GM18861 (cell line): ENCODE data around the gene BAZ1A.
"Not testable (repeated sequence)": the region's sequence is repeated elsewhere in the genome, so short reads cannot be mapped to it uniquely, and the experiment has no call there.

ENCODE experiments used
- ATAC-seq: cut with Tn5 transposase; IDR thresholded peaks from one replicate; pipeline ENCODE4 v1.9.1; 2021; ENCODE audit not compliant: unreplicated experiment

Gene BAZ1A

GRCh38 chr14:34857689-34858449 is 17.3 kb downstream of the BAZ1A start:
- ATAC-seq = no peak

GRCh38 chr14:34853041-34853440 is 22.1 kb downstream of the BAZ1A start:
- no peak for ATAC-seq

GRCh38 chr14:34851395-34851794 is 23.8 kb downstream of the BAZ1A start:
- no peak for ATAC-seq

- no peak for ATAC-seq
These were observed 29.3 kb downstream of the BAZ1A start for GRCh38 chr14:34845869-34846268.

GRCh38 chr14:34843011-34843554 is 32.1 kb downstream of the BAZ1A start:
- ATAC-seq = no peak

GRCh38 chr14:34837801-34838322 is 37.3 kb downstream of the BAZ1A start:
- ATAC-seq = no peak

- no peak for ATAC-seq
These were observed 39.8 kb downstream of the BAZ1A start for GRCh38 chr14:34835312-34835711.

- no peak for ATAC-seq
These were observed 41.3 kb downstream of the BAZ1A start for GRCh38 chr14:34833549-34834523.

- no peak for ATAC-seq
These were observed 48.5 kb downstream of the BAZ1A start for GRCh38 chr14:34826661-34827060.

- no peak for ATAC-seq
These were observed 50.3 kb downstream of the BAZ1A start for GRCh38 chr14:34824826-34825225.

GRCh38 chr14:34824256-34824655 is 50.9 kb downstream of the BAZ1A start:
- no peak for ATAC-seq

GRCh38 chr14:34817768-34818167 is 57.4 kb downstream of the BAZ1A start:
- ATAC-seq = no peak

- no peak for ATAC-seq
These were observed 65.1 kb downstream of the BAZ1A start for GRCh38 chr14:34810028-34810427.

- ATAC-seq = no peak
These were observed 68.9 kb downstream of the BAZ1A start for GRCh38 chr14:34806257-34806656.

GRCh38 chr14:34804933-34805332 is 70.2 kb downstream of the BAZ1A start:
- no peak for ATAC-seq

GRCh38 chr14:34798861-34799260 is 76.3 kb downstream of the BAZ1A start:
- ATAC-seq = not testable (repeated sequence)

GRCh38 chr14:34797747-34798583 is 77.2 kb downstream of the BAZ1A start:
- ATAC-seq = no peak

- ATAC-seq = no peak
These were observed 78.3 kb downstream of the BAZ1A start for GRCh38 chr14:34796902-34797301.

- no peak for ATAC-seq
These were observed 80.2 kb downstream of the BAZ1A start for GRCh38 chr14:34794941-34795340.

- ATAC-seq = no peak
These were observed 80.9 kb downstream of the BAZ1A start for GRCh38 chr14:34794217-34794616.

GRCh38 chr14:34792598-34792997 is 82.6 kb downstream of the BAZ1A start:
- ATAC-seq = no peak
